Skeletal muscle tissue (tissue), 4 donors: Measurements from ENCODE around the gene PPARD. TPM values are rescaled to one million over a fixed set of nuclear protein-coding genes. Genes with fewer than 3 reads are reported as not detected.

Experiments used
- H3K27ac ChIP-seq: one replicate; pipeline ENCODE4 v1.7.0; 2013; ENCODE audit warnings: mild to moderate bottlenecking, low read depth, low read length, inconsistent platforms
- H3K27me3 ChIP-seq, 3 donors: one replicate each; pipeline ENCODE4 v1.7.0; 2013; ENCODE audit warnings: low read length in 3 of 3; ENCODE audit not compliant: control insufficient read depth in 3 of 3, insufficient read depth in 3 of 3
- H3K36me3 ChIP-seq, 3 donors: one replicate each; pipeline ENCODE4 v1.7.0; 2013; ENCODE audit warnings: low read length in 3 of 3; ENCODE audit not compliant: control insufficient read depth in 3 of 3, insufficient read depth in 3 of 3
- H3K4me1 ChIP-seq, 3 donors: one replicate each; pipeline ENCODE4 v1.7.0; 2013; ENCODE audit warnings: low read length in 3 of 3, mild to moderate bottlenecking in 3 of 3; ENCODE audit not compliant: control insufficient read depth in 3 of 3, insufficient read depth in 3 of 3
- H3K4me3 ChIP-seq, 3 donors: one replicate each; pipeline ENCODE4 v1.7.0; 2013; ENCODE audit warnings: low read length in 3 of 3
- H3K9ac ChIP-seq, 3 donors: one replicate each; pipeline ENCODE4 v1.7.0; 2013; ENCODE audit warnings: low read length in 3 of 3, mild to moderate bottlenecking in 3 of 3, moderate library complexity in 2 of 3, low read depth in 1 of 3
- H3K9me3 ChIP-seq, 3 donors: one replicate each; pipeline ENCODE4 v1.7.0; 2013; ENCODE audit warnings: low read length in 3 of 3; ENCODE audit not compliant: control insufficient read depth in 3 of 3
- total RNA-seq: library from RNA; depleted of rRNA; stranded (reverse); fragments of >200 nt; gene quantifications from one replicate; pipeline ENCODE4 v1.2.3, GENCODE V29; 2014
- donor health status: Osteomylitis.

PPARD gene
- total RNA-seq, 1 donor from 2014 or later = 2.6 TPM

- Histone ChIP-seq H3K4me3 (no peak overlapping the region), H3K4me1 (peaks cover 0 to 20% (median 17%) of the 10 kb centered on the region in 3 donors), H3K9ac (peak overlapping the region in 1 of 3 donors; percentile 50), H3K36me3 (peaks cover 0 to 2% (median 0%) of the 10 kb centered on the region in 3 donors), H3K9me3 (no peaks in the 10 kb centered on the region), H3K27ac (no peak overlapping the region), H3K27me3 (no peaks in the 10 kb centered on the region)
Measured at GRCh38 chr6:35391240-35391968, 49.0 kb downstream of the PPARD start.

GRCh38 chr6:35392111-35392702, 49.8 kb downstream of the PPARD start:
- Histone ChIP-seq H3K9ac (peak overlapping the region in 1 of 3 donors; percentile 50), H3K9me3 (no peaks in the 10 kb centered on the region)

DNA sequence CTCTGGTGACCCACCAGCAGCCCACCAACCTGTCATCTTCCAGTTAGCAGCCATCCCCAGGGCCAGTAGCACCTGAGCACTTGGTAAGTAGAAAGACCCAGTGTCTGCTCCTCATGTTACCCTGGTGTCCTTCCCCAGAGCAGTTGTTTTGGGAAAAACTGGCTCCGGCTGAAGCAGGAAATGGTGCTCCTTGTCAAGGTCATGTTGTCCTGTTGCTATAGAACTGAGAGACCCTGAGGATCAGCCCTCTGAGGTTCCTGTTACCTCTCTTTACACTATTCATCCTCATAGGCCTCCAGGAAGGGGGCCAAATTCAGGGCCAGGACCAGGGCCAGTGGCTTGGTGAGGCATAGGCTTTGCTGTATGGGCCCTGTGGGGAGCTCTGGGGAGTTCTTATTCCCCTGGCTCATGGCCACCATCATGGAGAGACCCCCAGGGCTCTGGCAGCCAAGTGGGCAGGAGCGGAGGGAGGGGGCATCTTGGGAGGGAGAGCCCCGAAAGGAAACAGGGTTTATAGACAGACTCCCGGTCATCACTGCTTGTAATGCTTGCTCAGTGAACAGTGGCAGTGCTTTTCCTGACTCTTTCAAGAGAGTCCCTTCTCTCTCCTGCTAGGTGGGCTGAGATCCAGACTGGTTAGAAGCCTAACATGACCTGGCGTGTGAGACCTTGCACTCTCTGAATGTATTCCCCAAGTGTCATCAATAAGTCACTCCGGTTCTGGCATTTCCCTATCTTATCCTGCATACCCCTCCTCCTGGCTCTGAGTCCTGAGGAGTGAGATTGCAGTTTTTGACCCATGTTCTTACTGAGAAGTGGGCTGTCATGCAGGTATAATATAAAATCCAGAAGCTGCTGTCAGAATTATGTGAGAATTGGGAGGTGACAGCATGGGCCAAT, 50.7 kb downstream of the PPARD start:
- H3K36me3 ChIP-seq = peaks cover 0 to 4% (median 2%) of the 10 kb centered on the region in 3 donors
- no peak overlapping the region for H3K27ac ChIP-seq
- no peaks in the 10 kb centered on the region for H3K27me3 ChIP-seq
- peaks cover 0 to 20% (median 17%) of the 10 kb centered on the region in 3 donors for H3K4me1 ChIP-seq
- no peaks in the 10 kb centered on the region for H3K9me3 ChIP-seq
- H3K9ac ChIP-seq = no peak overlapping the region
- no peak overlapping the region for H3K4me3 ChIP-seq

More at GRCh38 chr6:35392111-35392702, 49.8 kb downstream of the PPARD start:
- no peak overlapping the region for H3K4me3 ChIP-seq
- H3K27ac ChIP-seq = no peak overlapping the region
- peaks cover 0 to 20% (median 17%) of the 10 kb centered on the region in 3 donors for H3K4me1 ChIP-seq
- H3K36me3 ChIP-seq = peaks cover 0 to 4% (median 2%) of the 10 kb centered on the region in 3 donors
- no peaks in the 10 kb centered on the region for H3K27me3 ChIP-seq

DNA sequence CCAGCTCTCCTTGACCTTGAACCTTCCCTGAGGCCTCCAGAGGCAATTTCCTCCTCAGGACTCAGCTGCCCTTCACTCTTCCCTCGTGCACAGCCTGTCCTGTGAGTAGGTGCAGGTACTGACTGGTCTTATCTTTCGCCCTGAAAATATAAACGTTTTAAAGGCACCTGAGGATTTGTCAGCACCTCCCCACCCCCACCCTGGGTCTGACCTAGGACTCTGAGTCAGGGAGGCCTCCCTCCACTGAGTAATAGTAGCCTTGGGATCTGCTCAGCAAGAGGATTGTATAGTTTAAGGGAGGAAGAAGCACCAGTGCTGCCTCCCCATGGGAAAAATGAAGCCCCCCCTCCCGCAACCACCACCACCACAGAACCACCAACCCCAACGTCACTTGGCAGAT, 54.6 kb downstream of the PPARD start:
- Histone ChIP-seq H3K4me1 (peaks cover 3 to 23% (median 13%) of the 10 kb centered on the region in 3 donors), H3K27me3 (no peaks in the 10 kb centered on the region), H3K4me3 (no peak overlapping the region), H3K36me3 (peaks cover 0 to 4% (median 2%) of the 10 kb centered on the region in 3 donors), H3K9me3 (no peaks in the 10 kb centered on the region), H3K27ac (no peak overlapping the region), H3K9ac (no peak overlapping the region)

- H3K4me1 ChIP-seq = peaks cover 7 to 22% (median 8%) of the 10 kb centered on the region in 3 donors
- no peaks in the 10 kb centered on the region for H3K9me3 ChIP-seq
- no peaks in the 10 kb centered on the region for H3K27me3 ChIP-seq
- H3K27ac ChIP-seq = no peak overlapping the region
- H3K9ac ChIP-seq = no peak overlapping the region
- H3K4me3 ChIP-seq = no peak overlapping the region
- peaks cover 0 to 4% (median 2%) of the 10 kb centered on the region in 3 donors for H3K36me3 ChIP-seq
Measured at GRCh38 chr6:35397806-35398418, 55.6 kb downstream of the PPARD start.

DNA sequence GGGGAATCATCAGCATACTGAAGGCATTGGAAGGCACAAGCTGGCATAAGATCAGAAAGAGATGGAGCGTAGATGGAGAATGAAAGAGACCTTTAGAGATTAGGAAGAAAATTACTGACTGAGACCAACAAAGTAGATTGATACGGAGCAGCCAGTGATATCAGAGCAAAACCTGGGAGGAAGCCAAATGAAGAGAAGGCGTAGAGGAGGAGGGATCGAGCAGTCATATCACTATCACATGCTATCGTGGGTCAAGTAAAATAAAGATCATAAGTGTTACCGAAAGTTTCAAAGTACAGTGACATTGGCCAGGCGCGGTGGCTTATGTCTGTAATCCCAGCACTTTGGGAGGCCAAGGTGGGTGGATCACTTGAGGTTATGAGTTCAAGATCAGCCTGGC, 56.2 kb downstream of the PPARD start:
- Histone ChIP-seq H3K27me3 (no peaks in the 10 kb centered on the region), H3K9me3 (no peaks in the 10 kb centered on the region), H3K27ac (no peak overlapping the region), H3K4me3 (no peak overlapping the region), H3K4me1 (peaks cover 7 to 21% (median 7%) of the 10 kb centered on the region in 3 donors), H3K36me3 (peaks cover 0 to 4% (median 2%) of the 10 kb centered on the region in 3 donors), H3K9ac (no peak overlapping the region)

DNA sequence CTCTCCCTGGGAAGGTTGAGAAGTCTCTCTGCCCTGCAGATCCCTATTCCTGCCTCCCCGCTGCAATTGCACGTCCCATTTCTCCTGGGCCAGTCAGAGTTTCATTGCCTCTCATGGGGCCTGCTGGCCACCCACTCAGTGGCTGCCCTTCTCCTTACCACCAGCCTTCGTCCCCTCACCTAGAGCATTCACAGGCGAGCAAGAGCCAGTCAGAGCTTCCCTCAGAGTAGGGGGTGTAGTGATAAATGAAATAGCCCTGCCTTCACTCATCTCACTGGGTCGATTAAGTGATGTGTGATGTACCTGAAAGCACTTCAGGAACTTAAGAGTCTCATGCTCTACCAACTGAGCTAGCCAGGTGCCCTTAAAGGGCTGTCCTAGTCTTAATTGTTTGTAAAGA, 57.8 kb downstream of the PPARD start:
- Histone ChIP-seq H3K9me3 (no peaks in the 10 kb centered on the region), H3K9ac (no peak overlapping the region), H3K27ac (no peak overlapping the region), H3K36me3 (peaks cover 0 to 4% (median 0%) of the 10 kb centered on the region in 3 donors), H3K4me1 (peaks cover 7 to 33% (median 17%) of the 10 kb centered on the region in 3 donors), H3K4me3 (no peak overlapping the region), H3K27me3 (no peaks in the 10 kb centered on the region)

DNA sequence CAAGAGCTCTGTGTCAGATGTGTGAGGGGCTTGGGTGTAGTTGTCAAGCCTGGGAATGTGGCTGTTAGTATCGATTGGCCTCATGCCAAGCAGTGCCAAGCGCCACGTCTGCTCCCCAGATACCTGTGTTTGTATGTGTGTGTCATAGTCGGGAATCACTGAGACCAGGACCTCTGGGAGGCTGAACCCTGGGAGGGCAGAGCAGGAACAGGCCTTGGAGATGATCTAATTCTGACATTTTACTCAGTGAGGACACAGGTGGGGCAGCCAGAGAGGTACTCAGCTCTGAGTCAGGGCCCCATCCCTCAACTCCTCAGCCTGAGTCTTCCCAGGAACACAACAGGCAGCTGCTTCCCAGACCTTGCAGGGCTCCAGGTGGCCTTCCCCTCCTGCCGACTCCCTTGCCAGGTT, 58.5 kb downstream of the PPARD start:
- peaks cover 0 to 4% (median 0%) of the 10 kb centered on the region in 3 donors for H3K36me3 ChIP-seq
- no peak overlapping the region for H3K27ac ChIP-seq
- H3K4me3 ChIP-seq = no peak overlapping the region
- peaks cover 7 to 33% (median 17%) of the 10 kb centered on the region in 3 donors for H3K4me1 ChIP-seq
- no peaks in the 10 kb centered on the region for H3K27me3 ChIP-seq
- no peaks in the 10 kb centered on the region for H3K9me3 ChIP-seq
- H3K9ac ChIP-seq = no peak overlapping the region

DNA sequence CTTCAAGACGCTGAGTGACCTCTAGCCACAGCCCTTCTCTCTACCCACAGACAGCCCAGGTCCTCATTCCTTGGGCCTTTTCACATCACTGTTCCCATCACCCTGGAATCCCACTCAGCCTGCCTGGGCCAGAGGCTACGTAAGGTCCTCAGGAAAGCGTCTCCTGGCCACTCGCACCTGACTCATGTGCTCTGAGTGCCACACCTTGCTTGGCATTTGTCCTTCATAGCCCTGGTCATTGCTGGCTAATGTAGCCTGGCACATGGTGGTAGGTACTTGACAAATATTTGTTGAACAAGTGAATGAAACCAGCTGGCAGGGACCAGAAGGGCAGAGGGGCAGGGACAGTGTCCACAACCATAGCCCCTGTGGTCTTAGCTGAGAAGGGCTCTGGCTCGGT, 59.2 kb downstream of the PPARD start:
- Histone ChIP-seq H3K9me3 (no peaks in the 10 kb centered on the region), H3K9ac (no peak overlapping the region), H3K27ac (no peak overlapping the region), H3K36me3 (peaks cover 0 to 7% (median 0%) of the 10 kb centered on the region in 3 donors), H3K4me3 (no peak overlapping the region), H3K27me3 (no peaks in the 10 kb centered on the region), H3K4me1 (peaks cover 7 to 33% (median 17%) of the 10 kb centered on the region in 3 donors)
